HL-60 (cell line): Measurements from ENCODE around the gene EHBP1.

Source experiments
- DNase-seq, 2 experiments: peaks; one replicate each; pipeline ENCODE4 v3.0.0-alpha.2; 2010 to 2020; ENCODE audit warnings: low read depth in 1 of 2, low spot score in 1 of 2
- H3K27ac ChIP-seq: fragments of 250-450 bp; sonication (Bioruptor Pico); replicated peaks from 2 replicates; pipeline ENCODE4 v1.5.1; 2020; ENCODE audit warnings: mild to moderate bottlenecking, moderate library complexity
- H3K27me3 ChIP-seq: fragments of 250-450 bp; sonication (Bioruptor Pico); 2 replicates; pipeline ENCODE4 v1.5.1; 2021; ENCODE audit warnings: mild to moderate bottlenecking, moderate library complexity; ENCODE audit not compliant: insufficient read depth, poor library complexity, severe bottlenecking
- H3K4me3 ChIP-seq: replicated peaks from 2 replicates; pipeline ENCODE4 v1.5.1; 2011; ENCODE audit warnings: mild to moderate bottlenecking, control low read depth, low read length; ENCODE audit not compliant: insufficient read depth
- CTCF ChIP-seq: IDR thresholded peaks from one replicate; pipeline ENCODE4 v1.5.1; 2011; ENCODE audit warnings: low read length, control low read depth, inconsistent platforms; ENCODE audit not compliant: insufficient read depth
- GABPA ChIP-seq: IDR thresholded peaks from 2 replicates; pipeline ENCODE4 v1.6.1; 2012; ENCODE audit warnings: low read depth
- POLR2AphosphoS5 ChIP-seq: IDR thresholded peaks from 2 replicates; pipeline ENCODE4 v1.6.1; 2012; ENCODE audit warnings: low read depth
- REST ChIP-seq: IDR thresholded peaks from 2 replicates; pipeline ENCODE4 v1.6.1; 2012; ENCODE audit warnings: low read depth; ENCODE audit not compliant: insufficient replicate concordance
- SPI1 ChIP-seq: IDR thresholded peaks from 2 replicates; pipeline ENCODE4 v1.6.1; 2012; ENCODE audit warnings: low read depth, mild to moderate bottlenecking, borderline replicate concordance

EHBP1 gene

GRCh38 chr2:63049970-63050333 is 344.4 kb downstream of the EHBP1 start:
- TF ChIP-seq SPI1: no peak
- TF ChIP-seq GABPA: no peak
- no peak for TF ChIP-seq REST
- TF ChIP-seq POLR2AphosphoS5: no peak
- TF ChIP-seq CTCF: no peak
- DNase-seq: peak in 1 of 2 experiments; percentile 37
- Histone ChIP-seq H3K27me3 (peaks cover 28% of the 10 kb centered on the region), H3K27ac (no peak overlapping the region), H3K4me3 (peak overlapping the region; percentile 89)

GRCh38 chr2:63050334-63051041 is 345.0 kb downstream of the EHBP1 start, which contains the start of gene OTX1:
Gene OTX1, plus strand, starts transcription at chr2:63050830. Its CDS starts 2,161 bp downstream, at chr2:63052991.
- peaks cover 28% of the 10 kb centered on the region for H3K27me3 ChIP-seq
- H3K4me3 ChIP-seq: peak within 1 kb of the TSS; percentile 89
- H3K27ac ChIP-seq: peak within 1 kb of the TSS; percentile 67
- peak; percentile 47 to 84 for DNase-seq
- no peak for TF ChIP-seq GABPA
- peak; percentile 34; the same call in 1 of the 2 replicates for TF ChIP-seq POLR2AphosphoS5
- TF ChIP-seq CTCF: no peak
- TF ChIP-seq SPI1: no peak
- no peak for TF ChIP-seq REST

GRCh38 chr2:63051042-63051794 is 345.7 kb downstream of the EHBP1 start:
- DNase-seq: no peak
- Histone ChIP-seq H3K27me3 (peaks cover 28% of the 10 kb centered on the region), H3K4me3 (peak overlapping the region; percentile 89), H3K27ac (peak overlapping the region; percentile 52)
- TF ChIP-seq CTCF: no peak
- TF ChIP-seq POLR2AphosphoS5: no peak
- no peak for TF ChIP-seq REST
- TF ChIP-seq SPI1: no peak
- TF ChIP-seq GABPA: no peak
